ENCODE measurements around the gene SCNN1B.

The SCNN1B gene

DNA sequence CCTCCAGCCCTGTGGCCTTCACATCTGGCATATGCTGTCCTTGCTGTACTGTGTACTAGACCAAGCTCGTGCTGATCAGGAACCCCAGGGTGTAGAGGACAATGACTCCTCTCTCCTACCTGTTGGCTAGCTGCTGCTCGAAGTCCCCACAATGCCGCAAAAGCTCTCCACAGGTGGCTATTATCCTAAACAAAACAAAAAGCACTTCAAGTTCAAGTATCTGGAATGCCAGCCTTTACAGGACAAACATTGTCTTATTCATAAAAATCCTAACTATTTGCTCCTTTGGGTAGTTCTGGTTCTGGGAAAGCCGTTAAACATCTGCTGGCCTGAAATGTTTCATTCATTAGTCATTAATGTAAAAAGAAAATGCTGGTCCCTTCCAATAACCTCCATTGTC is 108.1 kb downstream of the SCNN1B start:
- DNase-seq, result no peak

DNA sequence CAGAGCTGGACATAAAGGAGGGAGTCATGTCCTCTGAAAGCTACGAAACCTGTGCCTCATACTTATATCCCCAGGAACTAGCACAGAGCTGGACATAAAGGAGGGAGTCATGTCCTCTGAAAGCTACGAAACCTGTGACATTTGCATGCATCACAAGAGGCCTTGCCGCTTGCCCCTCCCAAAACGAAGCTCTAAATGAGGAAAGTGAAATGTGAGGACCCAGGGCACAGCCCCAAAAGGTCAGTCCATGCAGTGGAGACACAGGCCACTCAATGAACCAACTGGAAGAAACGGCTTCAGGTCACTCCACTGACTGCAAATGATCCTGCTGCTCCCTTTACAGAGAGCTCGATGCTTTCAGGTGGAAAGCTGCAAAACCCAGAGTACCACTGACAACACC is 112.6 kb downstream of the SCNN1B start:
- no peak for DNase-seq

DNA sequence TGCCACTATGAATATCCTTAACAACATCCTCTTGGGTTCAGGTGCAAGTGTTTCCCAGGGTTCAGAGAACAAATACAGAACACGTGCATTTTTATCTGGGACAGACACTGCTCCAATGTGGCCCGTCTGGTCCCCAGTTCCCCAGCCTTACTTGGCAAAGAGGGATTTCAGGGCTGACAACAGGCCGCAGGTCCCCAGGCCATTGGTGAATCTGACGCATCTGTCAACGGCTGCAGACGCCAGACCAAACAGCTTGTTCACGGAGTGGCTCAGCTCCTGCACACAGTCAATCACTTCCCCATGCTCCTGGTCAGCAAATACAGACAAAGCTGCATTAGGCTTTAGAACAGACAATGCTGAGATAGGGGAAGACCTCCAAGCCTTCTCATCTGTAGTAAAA is 114.7 kb downstream of the SCNN1B start:
- DNase-seq, result no peak

DNA sequence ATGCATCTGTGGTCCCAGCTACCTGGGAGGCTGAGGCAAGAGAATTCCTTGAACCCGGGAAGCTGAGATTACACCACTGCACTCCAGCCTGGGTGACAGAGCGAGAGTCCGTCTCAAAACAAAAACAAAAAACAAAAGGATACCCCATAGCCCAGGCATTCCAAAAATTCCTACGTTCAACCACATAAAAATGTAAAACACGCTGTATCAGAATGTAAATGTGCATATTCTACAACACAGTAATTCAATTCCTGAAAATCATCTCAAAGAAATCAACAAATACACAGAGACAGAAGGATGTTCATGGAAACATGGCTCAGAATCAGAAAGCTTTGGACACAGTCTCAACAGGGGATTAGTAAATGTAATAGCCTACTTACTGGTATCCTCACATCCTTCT is 117.9 kb downstream of the SCNN1B start:
- DNase-seq, result no peak

- DNase-seq, result no peak
These were observed 121.5 kb downstream of the SCNN1B start for GRCh38 chr16:23423496-23424049.

DNA sequence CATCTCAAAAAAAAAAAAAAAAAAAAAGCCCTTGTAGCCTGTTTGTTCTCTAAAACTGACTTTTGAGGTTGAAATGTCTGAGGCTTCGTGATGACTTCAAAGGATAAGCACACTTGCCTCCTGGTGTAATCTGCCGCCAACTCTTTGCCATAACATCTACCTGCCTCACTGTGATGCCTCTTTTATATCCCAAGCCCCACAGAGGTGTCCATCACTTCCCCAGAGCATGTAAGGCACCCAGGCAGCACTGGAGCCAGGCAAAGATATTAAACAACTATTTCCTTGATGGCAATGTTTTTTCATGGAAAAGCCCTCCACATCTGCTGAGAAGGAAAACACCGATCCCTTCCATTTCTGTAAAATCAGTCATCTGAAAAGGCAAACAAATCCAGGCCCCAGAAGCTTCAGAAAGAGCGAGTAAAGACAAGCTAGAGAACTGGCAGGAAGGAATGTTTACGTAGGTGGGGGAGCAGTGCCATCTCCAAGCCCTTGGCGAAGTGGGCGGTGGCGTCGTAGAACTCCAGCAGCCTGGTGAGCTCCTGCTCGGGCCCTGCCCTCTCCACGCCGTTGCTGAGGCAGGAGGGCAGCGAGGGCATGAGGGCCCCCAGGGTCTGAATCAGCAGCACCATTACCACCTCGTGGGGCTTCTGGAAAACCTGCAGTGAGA is 122.3 kb downstream of the SCNN1B start:
- no peak for DNase-seq

GRCh38 chr16:23428351-23428750 is 126.2 kb downstream of the SCNN1B start:
- no peak for DNase-seq
